ENCODE measurements around the gene CDKAL1.

Gene CDKAL1

DNA sequence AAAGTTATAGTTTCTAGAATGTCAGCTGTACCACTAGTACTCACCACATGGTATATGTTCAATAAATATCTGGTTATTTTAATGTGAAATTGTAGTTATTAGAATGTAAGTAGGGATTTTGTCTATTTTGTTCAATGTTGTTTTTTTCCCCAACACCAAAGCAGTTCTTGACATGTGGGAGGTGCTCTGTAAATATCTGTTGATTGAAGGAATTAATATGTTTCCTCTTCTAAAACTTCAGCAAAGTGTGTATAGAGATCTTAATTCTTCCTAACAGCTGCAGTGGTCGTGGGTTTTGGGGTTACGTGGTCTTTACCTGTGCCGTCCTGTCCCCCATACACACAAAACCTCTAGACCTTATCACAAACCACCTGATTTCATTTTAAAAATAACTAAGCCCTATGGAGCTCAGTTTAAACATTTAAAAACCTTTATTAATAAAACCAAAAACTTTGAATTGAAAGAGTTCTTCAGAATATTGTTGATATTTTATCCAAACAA lies 587.4 kb downstream of the CDKAL1 start:
- no peak for DNase-seq

DNA sequence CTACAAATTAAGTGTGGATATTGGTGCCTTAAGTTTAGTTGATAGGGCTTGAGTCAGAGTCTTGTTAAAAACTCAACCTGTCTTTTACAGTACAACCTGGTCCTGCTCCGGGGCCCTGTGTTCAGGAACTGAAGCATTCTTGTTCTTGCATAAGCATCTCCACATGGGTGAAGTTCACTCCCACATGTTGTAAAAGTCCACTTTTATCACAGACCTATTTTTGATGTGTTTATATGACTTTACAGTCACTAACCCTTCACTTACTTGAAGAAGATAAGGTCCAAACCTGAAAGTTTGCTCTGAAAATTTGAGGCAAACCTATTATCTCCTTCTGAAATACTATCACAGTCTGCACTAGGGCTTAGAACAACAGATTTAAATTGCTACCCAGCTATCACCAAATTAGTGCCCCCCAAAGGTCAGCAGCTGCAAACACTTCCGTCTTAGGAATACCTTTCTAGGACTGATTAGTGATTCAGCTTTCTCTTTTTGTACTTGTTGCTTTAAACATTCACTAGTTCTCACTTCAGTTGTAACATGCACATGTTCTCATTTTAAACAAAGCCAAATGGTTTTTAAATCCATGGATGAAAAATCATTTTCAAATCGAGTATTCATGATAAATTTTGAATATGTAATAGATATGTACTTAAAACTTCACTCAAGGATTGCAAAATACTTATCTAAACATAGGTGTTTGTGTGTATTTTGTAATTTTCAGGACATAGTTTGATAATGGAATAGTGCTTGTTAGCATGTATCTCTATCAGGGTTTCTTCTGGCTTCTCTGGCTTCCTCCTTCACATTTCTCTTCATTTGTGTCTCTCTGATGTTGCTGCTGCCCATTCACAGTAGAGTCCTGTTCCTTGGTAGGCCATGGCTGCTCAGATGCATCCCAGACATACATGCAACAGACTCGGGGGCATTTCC lies 589.5 kb downstream of the CDKAL1 start:
- no peak for DNase-seq

- no peak for DNase-seq
Measured at GRCh38 chr6:21128601-21129000, 594.3 kb downstream of the CDKAL1 start.

DNA sequence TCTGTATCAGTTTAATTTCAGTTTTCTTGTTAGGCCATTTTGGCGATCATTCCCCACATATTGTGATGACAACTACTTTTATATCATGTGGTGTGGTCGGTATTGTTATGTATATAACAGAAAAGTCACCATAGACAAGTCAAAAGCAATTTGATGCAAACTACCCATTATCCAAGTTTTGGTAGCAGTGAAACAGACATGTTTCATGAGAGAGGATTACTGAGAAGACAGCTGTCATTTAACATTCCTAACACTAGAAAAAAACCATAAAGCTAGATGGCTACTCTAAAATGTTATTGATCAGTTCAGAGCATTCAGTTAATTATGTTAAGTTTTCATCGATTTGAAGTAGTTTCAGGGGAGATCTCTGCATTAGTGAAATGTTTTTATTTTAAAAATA lies 597.1 kb downstream of the CDKAL1 start:
- no peak for DNase-seq

DNA sequence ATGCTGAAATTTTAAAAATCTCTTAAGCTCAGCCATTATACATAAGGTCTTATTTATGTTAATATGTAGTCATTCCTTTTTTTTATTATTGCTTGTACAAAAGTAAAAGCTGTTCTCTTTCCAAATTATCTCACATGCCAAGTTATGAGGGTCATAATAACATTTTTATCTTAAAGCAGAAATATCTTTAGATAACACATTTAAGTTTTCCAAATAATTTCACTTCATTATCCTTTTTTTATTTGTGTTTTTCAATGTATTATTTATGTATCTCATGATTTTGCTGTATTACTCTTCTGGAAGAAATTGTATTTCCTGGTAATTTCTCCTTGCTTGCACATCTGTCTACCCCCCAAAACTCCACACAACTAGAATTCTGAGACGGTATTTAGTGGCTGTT lies 598.2 kb downstream of the CDKAL1 start:
- DNase-seq: no peak

- DNase-seq: no peak
Measured at GRCh38 chr6:21132856-21133838, 598.9 kb downstream of the CDKAL1 start.

- no peak for DNase-seq
Measured at GRCh38 chr6:21133901-21134300, 599.6 kb downstream of the CDKAL1 start.

GRCh38 chr6:21134356-21134755 lies 600.1 kb downstream of the CDKAL1 start:
- DNase-seq: no peak

DNA sequence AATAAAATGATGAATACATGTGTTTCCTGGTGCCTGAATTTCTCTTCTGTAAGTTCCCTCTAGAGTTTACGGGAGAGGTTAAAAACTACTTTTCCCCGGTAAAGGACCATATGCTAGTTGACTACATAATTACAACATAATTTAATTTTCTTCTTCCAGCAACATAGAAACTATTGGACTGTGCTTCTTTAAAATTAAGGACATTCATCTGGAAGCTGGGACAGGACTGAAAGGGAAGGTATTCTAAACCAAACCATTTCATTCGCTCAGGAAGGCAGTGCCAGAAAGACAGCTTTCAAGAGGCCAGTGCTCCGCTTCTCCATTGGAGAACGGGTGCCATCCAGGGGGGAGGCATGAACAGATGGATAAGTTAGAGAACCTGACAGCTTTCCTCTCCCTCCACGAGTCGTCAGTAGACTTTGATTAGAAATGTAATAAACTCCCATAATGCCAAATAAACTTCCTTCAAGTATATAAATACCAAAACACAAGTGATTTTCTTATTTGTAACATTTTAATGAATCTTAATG lies 601.3 kb downstream of the CDKAL1 start:
- no peak for DNase-seq

DNA sequence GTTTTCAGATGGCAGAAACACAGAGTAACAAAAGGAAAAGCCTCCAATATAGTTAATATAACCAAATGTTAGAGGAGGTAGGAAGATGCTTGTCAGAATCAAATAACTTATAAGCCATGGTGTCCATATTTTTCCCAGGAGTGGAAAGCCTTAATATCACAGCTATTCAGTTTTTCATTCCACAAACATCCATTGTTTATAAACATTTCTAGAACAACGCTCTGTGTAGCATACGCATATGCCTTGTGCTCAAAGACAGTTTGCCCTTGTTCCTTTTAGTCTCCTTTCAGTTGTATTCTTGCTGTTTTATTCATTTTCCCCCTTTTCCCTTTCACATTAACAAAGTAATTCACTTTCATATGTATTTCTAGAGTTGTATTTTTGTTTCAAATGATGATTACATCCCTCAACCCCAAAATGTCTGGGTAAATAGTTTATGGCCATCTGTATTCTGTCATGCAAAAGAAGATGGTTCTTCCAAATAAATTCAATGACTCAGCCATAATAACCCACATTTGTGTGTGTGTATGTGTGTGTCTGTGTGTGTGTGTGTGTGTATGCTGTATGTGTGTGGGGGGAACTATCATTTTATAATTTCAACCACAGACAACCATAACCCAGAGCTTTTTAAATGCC lies 603.6 kb downstream of the CDKAL1 start:
- no peak for DNase-seq

- no peak for DNase-seq
Measured at GRCh38 chr6:21138336-21139069, 604.2 kb downstream of the CDKAL1 start.

- no peak for DNase-seq
Measured at GRCh38 chr6:21140966-21141365, 606.7 kb downstream of the CDKAL1 start.

DNA sequence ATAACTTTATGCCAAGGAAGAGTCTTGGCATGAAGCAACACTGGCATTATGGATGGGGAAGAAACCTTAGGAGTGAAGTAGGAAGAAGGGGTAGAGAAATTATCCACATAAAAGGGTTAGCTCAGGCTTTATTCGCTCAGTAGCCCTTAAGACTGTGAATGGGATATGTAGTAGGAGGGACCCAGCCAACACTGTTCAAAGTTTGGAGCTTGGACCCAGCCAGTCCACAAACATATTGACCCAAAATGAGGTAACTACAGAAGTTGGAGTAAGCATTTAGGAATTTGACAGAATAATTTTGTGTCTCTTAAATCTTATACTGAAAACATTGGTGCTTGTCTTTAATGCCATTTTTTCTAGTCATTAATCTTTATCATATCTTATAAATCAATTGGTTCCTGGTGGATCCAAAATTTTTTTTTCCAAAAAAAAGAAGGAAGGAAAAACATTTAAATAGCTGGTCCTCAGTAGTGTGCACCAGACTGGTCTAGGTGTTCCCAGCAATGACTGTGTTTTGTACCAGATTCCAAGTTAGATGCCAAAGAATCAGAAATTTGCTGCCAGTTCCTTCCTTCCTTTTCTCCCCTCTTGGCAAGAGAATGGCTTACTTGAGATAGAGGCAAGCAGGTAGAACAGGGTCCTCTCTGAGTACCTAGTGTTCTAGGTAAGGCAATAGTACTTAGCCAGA lies 607.5 kb downstream of the CDKAL1 start:
- DNase-seq: no peak

- DNase-seq: no peak
Measured at GRCh38 chr6:21142741-21143140, 608.5 kb downstream of the CDKAL1 start.

DNA sequence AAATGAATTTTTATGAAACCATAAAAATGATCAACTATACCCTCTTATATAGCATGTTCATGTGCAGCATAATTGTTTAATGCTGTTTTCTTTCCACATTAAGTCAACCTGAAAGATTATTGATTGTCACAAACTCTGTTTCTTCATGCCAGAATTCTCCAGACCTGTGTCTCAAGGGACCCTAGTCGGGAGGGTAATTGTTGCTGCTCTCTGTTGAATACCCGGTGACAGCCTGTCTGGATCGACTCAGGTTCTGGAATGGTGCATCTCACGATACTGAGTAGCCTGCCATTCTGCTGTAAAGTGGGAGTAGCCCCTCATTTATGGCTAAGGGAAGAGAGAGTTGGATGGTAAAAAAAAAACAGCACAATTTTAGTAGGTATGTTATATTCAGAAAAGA lies 609.4 kb downstream of the CDKAL1 start:
- DNase-seq: no peak

GRCh38 chr6:21144928-21145327 lies 610.7 kb downstream of the CDKAL1 start:
- no peak for DNase-seq

DNA sequence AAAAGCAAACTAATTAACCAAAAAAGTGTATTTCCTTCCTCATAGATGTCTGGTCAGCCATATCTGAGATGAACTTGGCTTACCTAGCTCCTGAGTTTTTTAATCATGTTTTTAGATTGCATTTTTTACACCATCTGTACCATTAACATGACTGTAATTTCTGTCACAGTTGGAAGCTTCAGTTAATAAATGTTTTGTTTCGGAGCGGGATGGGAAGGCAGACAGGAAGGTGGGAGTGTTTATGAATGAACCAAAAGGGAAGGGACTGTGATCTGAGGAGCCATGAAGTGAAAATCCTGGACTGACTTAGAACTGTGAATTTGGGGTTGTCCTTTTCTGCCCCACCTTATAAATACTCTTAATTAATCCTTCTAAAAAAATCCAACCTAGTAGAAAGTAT lies 613.7 kb downstream of the CDKAL1 start:
- no peak for DNase-seq

GRCh38 chr6:21149470-21149869 lies 615.2 kb downstream of the CDKAL1 start:
- no peak for DNase-seq

- DNase-seq: no peak
Measured at GRCh38 chr6:21150667-21151066, 616.4 kb downstream of the CDKAL1 start.

DNA sequence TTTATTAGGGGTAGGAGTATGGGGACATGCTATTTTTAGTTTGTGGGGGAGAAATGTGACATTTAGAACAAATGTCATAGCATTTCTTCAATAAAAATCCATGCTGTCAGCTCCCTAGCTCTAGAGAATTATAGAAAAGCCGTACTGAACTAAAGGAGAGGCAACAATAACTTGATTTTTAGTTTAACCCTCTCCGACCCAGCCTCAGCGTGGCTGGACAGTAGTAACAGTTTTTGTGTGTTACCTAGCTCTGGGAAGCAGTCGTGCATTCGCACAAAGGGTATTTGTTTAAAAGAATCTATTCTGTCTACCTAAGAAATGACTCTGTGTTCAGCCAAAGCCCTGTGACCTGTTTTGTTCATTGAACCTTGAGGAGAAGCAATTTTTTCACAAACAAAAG lies 616.9 kb downstream of the CDKAL1 start:
- no peak for DNase-seq

- DNase-seq: no peak
Measured at GRCh38 chr6:21151530-21151929, 617.3 kb downstream of the CDKAL1 start.
